Ishikawa (cell line): ENCODE measurements around the gene TMEM52.

Experiments
- EP300 ChIP-seq: IDR thresholded peaks from 2 replicates; pipeline ENCODE4 v1.6.1; 2012; ENCODE audit warnings: borderline replicate concordance
- FOXM1 ChIP-seq: IDR thresholded peaks from 2 replicates; pipeline ENCODE4 v1.6.1; 2012; ENCODE audit warnings: low read depth, borderline replicate concordance
- TAF1 ChIP-seq: IDR thresholded peaks from 2 replicates; pipeline ENCODE4 v1.6.1; 2012; ENCODE audit warnings: low read depth, mild to moderate bottlenecking
- USF1 ChIP-seq: IDR thresholded peaks from 2 replicates; pipeline ENCODE4 v1.6.1; 2012
- YY1 ChIP-seq: IDR thresholded peaks from 2 replicates; pipeline ENCODE4 v1.6.1; 2012; ENCODE audit warnings: low read depth

GRCh38 chr1:1937061-1937460, 18.0 kb upstream of the TMEM52 start:
- TF ChIP-seq YY1 (no peak), USF1 (no peak), FOXM1 (no peak), EP300 (no peak), TAF1 (no peak)
